ENCODE results near the gene FERMT3. TPM values are rescaled to one million over a fixed set of nuclear protein-coding genes. Genes with fewer than 3 reads are reported as not detected.

The FERMT3 gene
- polyA plus RNA-seq, 4 donors = 3.4 to 7.2 (median 5.6) TPM

GRCh38 chr11:64185693-64186491 lies 20.6 kb upstream of the FERMT3 start, which contains the start of gene STIP1:
Gene STIP1, plus strand, starts transcription at chr11:64186171. Its CDS starts 91 bp downstream, at chr11:64186262.
- DNase-seq (ENCODE audit: low read depth in 4 of 4, low spot score in 3 of 4) = peak; percentile 99 to 100 (median 100)

GRCh38 chr11:64186492-64187165 lies 19.9 kb upstream of the FERMT3 start:
- DNase-seq (ENCODE audit: low read depth in 4 of 4, low spot score in 3 of 4) = no peak

GRCh38 chr11:64192434-64192833 lies 14.1 kb upstream of the FERMT3 start:
- no peak for DNase-seq (ENCODE audit: low read depth in 4 of 4, low spot score in 3 of 4)

- DNase-seq (ENCODE audit: low read depth in 4 of 4, low spot score in 3 of 4) = no peak
These were observed 9.9 kb upstream of the FERMT3 start for GRCh38 chr11:64196626-64197025.

GRCh38 chr11:64198511-64198910 lies 8.0 kb upstream of the FERMT3 start:
- DNase-seq (ENCODE audit: low read depth in 4 of 4, low spot score in 3 of 4) = no peak

- no peak for DNase-seq (ENCODE audit: low read depth in 4 of 4, low spot score in 3 of 4)
These were observed 5.0 kb upstream of the FERMT3 start for GRCh38 chr11:64201543-64201942.

GRCh38 chr11:64202992-64203391 lies 3.5 kb upstream of the FERMT3 start:
- DNase-seq (ENCODE audit: low read depth in 4 of 4, low spot score in 3 of 4) = no peak

- no peak for DNase-seq (ENCODE audit: low read depth in 4 of 4, low spot score in 3 of 4)
These were observed 3.0 kb upstream of the FERMT3 start for GRCh38 chr11:64203421-64204079.

- DNase-seq (ENCODE audit: low read depth in 4 of 4, low spot score in 3 of 4) = no peak
These were observed 2.5 kb upstream of the FERMT3 start for GRCh38 chr11:64204080-64204440.

- DNase-seq (ENCODE audit: low read depth in 4 of 4, low spot score in 3 of 4) = peak; percentile 76 to 86 (median 76)
These were observed 2.0 kb upstream of the FERMT3 start for GRCh38 chr11:64204464-64204989.

- no peak for DNase-seq (ENCODE audit: low read depth in 4 of 4, low spot score in 3 of 4)
These were observed 950 bp downstream of the FERMT3 start for GRCh38 chr11:64207256-64208085.

GRCh38 chr11:64208086-64208795 lies 1.7 kb downstream of the FERMT3 start:
- no peak for DNase-seq (ENCODE audit: low read depth in 4 of 4, low spot score in 3 of 4)

GRCh38 chr11:64208796-64209562 lies 2.5 kb downstream of the FERMT3 start:
- no peak for DNase-seq (ENCODE audit: low read depth in 4 of 4, low spot score in 3 of 4)

- no peak for DNase-seq (ENCODE audit: low read depth in 4 of 4, low spot score in 3 of 4)
These were observed 3.0 kb downstream of the FERMT3 start for GRCh38 chr11:64209563-64209843.

- no peak for DNase-seq (ENCODE audit: low read depth in 4 of 4, low spot score in 3 of 4)
These were observed 3.9 kb downstream of the FERMT3 start for GRCh38 chr11:64210301-64211020.

GRCh38 chr11:64211181-64211872 lies 4.8 kb downstream of the FERMT3 start:
- no peak for DNase-seq (ENCODE audit: low read depth in 4 of 4, low spot score in 3 of 4)

- DNase-seq (ENCODE audit: low read depth in 4 of 4, low spot score in 3 of 4) = no peak
These were observed 10.4 kb downstream of the FERMT3 start for GRCh38 chr11:64216879-64217278.

Data from left renal pelvis (tissue), 4 donors.